ENCODE measurements around the gene ABCA6.

GRCh38 chr17:69048634-69049033 lies 93.1 kb downstream of the ABCA6 start:
- TF ChIP-seq CHD2 (IDR thresholded peaks at IDR 0.05; ENCODE audit: low read length, partially characterized antibody) (no peak), MYC (IDR thresholded peaks at IDR 0.05; ENCODE audit: borderline replicate concordance, low read length) (no peak)
